Stimulated activated CD8-positive, alpha-beta memory T cell treated with anti-CD3 and anti-CD28 coated beads, Interleukin-7, amount 100 ng/mL, for 1 hour (primary cell): ENCODE measurements around the gene MMP12.

Source experiments
- DNase-seq, 2 donors: peaks; one replicate each; pipeline ENCODE4 v3.0.0-alpha.2; 2020; ENCODE audit warnings: low read depth in 2 of 2

Gene MMP12

GRCh38 chr11:102850973-102851745 is 23.6 kb downstream of the MMP12 start:
- DNase-seq = no peak

DNA sequence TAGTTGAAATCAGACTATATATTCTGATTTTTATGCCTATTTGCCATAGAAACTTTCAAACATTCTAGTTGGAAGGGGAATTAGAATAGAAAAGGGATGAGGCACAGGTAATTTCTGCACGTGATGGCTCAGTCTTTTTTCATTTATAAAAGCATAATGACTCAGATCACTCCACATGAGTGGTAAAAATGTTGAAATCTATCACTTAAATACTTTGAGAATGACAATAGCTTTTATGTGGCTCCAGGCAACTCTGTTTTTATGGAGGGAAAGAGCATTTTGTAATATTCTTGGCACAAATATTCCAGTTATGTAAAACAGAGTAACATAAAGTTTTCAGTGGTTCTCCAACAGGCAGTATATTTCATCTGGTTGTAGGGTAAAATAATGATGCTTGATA is 25.5 kb downstream of the MMP12 start:
- no peak for DNase-seq

DNA sequence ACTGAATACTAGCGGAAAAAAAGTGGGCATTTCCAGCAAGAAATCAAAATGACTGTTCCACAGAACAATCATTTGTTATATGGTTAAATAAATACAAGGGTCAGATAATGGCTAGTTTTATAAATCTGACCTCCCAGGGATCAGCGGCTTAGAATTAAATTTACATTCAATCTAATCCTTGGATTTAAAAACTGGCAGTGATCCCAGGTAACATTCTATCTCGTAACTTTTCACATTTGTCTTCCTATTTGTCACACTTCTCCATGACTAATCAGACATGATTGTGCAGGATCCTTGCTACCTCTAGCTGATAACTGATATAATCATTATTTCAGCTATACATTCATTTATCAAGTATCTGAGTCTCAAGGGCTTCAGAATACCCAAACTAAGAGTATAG is 28.5 kb downstream of the MMP12 start:
- no peak for DNase-seq

GRCh38 chr11:102843489-102843888 is 31.3 kb downstream of the MMP12 start, which contains the start of gene MMP3:
Gene MMP3, minus strand, starts transcription at chr11:102843609. Its CDS starts 63 bp downstream, at chr11:102843546.
- DNase-seq = no peak

GRCh38 chr11:102842930-102843329 is 31.9 kb downstream of the MMP12 start:
- DNase-seq = no peak

GRCh38 chr11:102840018-102840417 is 34.8 kb downstream of the MMP12 start:
- DNase-seq = no peak

GRCh38 chr11:102837646-102838045 is 37.1 kb downstream of the MMP12 start:
- DNase-seq = no peak

DNA sequence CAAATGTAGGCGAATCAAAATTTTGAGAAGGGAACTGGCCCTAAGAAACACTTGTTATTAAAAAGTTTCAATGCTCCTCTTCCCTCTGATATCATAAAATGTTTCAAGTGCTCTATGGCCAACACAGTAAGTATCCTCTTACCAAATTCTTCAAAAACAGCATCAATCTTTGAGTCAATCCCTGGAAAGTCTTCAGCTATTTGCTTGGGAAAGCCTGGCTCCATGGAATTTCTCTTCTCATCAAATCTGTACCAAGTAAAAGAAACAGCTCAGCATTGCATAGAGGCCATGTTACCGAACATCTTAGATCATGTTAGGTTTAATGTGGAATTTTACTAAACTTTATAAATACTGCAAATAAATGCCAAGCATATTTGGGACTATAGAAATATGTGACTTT is 37.6 kb downstream of the MMP12 start:
- no peak for DNase-seq

- DNase-seq = no peak
Observed at GRCh38 chr11:102836290-102836875, 38.4 kb downstream of the MMP12 start.

DNA sequence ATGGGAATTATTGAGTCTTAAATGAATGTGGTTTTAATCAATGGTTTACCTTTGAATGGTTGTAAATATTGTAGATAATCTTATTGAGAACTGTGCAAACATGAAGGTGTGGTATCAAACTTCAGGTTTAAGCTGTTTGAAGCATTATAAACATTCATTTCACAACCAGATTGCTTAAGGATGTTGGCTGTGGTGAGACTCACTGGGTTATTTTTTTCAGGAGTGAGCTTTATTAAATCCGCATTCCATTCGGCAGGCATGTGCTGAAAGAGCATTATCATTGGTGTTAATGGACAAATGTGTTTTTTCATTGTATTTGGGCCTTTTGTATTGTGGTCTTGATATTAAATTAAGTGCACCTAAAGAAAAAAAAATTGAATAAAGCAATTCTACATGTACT is 41.1 kb downstream of the MMP12 start:
- DNase-seq = no peak

- no peak for DNase-seq
Observed at GRCh38 chr11:102832612-102833011, 42.2 kb downstream of the MMP12 start.

- DNase-seq = no peak
Observed at GRCh38 chr11:102831489-102832440, 43.0 kb downstream of the MMP12 start.

DNA sequence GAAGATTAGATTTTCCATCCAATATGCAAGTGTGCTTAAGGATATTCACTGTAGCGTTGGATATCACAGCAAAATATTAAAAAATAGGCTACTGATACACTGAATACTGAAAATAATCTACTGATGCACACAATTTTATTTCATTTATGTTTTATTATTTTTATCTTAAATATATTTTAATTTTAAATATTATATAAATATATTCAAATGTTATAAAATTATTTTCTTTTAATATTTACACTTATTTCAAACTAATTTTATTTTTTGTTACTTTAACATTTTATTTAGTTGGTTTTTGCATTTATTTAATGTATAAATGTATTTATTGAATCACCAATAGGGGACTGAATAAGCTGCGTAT is 43.7 kb downstream of the MMP12 start:
- no peak for DNase-seq

DNA sequence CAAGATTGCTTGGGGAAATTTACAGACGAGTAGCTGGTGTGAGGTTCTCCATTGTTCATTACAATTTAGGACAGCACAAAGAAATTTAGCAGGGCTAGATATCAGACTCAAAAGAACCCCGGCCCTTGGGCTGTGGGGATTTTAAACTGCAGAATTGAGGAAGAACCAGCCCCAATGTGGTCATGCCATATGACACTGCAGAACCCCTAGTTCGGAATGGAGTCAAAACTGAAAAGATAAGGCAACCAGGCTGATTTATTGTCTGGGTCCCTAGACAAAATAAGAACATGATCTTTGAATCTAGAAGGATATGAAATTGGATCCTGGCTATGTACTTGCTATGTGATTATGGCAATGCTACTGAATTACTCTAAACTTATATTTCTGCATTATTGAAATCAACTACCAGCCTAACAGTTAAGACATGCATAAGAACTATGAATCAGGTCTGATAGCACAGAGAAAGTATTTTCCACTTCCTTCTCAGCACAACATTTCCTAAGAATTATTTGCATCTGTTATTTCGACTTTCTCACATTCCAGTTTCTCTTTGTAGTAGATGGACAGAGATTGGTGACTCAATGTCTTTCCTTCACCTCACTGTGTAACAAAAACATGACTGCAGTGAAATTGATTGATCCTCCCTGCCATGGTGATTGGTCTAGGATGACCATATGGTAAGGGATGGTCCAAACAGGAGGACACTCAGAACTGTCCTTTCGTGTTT is 44.6 kb downstream of the MMP12 start:
- no peak for DNase-seq

DNA sequence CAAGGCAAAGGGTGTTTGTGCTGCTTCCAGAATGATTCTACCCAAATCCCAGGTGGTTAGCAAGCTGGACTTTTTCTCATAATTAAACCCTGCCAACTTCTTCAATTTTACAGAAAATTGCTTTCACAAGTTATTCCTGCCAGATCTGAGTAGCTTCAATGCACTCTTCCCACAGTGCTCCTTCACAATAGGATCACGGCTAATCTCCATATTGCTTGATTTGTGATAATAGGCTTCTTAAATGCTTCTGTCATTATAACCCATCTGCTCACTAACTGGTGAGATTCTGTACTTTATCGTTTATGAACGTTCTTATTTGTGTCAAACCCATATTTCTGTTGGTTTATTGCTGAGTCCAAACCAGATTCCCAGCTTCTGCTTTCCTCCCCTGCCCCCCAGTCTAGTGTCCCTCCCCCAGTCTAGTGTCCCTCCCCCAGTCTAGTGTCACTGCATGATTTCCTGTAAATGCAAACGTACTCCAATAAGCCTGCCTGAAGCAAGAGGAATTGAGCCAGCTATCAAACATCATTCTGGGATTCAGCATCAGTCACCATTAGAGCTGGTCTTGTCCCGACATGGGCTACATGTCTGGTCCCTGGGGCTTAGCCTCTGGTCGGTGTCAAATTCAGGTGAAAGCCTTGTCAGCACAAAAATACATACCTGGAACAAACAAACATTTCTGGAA is 45.3 kb downstream of the MMP12 start:
- no peak for DNase-seq

DNA sequence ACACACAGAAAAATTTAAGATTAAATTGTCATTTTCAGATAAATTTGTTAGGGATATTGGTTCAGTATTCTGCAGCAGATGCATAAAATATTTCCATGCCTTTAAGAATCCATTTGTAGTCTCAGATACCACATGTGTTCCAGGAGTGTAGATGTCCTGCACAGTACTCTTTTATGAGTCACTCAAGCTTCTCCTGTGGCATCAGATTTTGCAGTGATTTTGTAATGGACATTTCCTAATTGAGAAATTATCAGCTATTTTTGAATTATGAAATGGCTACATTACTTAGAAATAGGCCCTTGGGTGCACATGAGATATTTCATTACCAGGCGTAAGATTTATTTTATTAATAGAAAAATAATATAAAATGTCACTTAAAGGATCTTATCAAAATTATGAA is 50.2 kb downstream of the MMP12 start:
- DNase-seq = no peak

- DNase-seq = no peak
Observed at GRCh38 chr11:102819491-102819890, 55.3 kb downstream of the MMP12 start.

DNA sequence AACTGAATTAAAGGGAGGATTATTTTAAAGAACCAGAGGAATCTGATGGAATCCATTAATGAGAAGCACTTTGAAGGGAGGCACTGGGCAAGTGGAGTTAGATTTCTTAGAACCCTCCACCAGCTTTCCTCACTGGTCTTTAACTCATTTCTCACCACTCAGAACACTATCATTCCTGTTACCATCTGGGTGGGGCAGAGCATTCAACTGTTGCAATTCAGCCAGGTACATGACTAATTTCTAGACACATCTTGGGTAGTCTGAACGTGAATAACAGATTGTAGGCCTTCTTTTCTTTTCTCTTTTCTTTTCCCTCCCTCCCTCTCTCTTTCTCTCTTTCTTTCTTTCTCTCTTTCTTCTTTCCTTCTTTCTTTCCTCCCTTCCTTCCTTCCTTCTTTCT is 61.3 kb downstream of the MMP12 start:
- DNase-seq = no peak
